Measurements from ENCODE around the gene LRRC32.

- TF ChIP-seq EZH2 (IDR thresholded peaks at IDR 0.05; ENCODE audit: insufficient read depth, poor library complexity, severe bottlenecking) (no peak), EZH2phosphoT487 (IDR thresholded peaks at IDR 0.05; ENCODE audit: insufficient read depth, low read depth) (no peak)
These were observed 9.8 kb downstream of the LRRC32 start for GRCh38 chr11:76660533-76661305.

Measured in GM23248 (cell line).